ENCODE measurements around the gene EFL1. TPM values are rescaled to one million over a fixed set of nuclear protein-coding genes. Genes with fewer than 3 reads are reported as not detected.

EFL1 gene
- polyA plus RNA-seq, 1 donor (not counting 4 experiments of a cell fraction or from before 2014, with no cell fraction given) = 32.0 TPM

DNA sequence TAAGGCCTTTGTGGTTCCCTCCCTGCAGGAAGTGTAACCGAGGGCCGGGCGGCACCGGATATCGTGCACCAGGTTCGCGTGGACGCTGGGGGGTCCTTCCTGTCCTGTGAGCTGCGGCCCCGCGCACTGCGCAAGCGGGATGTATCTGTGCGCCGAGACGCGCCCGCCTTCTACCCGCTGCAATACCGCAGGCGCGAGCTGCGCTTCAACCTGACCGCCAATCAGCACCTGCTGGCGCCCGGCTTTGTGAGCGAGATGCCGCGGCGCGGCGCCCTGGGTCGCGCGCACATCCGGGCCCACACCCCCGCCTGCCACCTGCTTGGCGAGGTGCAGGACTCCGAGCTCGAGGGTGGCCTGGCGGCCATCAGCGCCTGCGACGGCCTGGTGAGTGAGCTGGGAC is 36.0 kb upstream of the EFL1 start:
- no peak overlapping the region for H3K4me3 ChIP-seq (ENCODE audit: control insufficient read depth in 2 of 3, extremely low read depth in 1 of 3, insufficient read depth in 2 of 3, low read depth in 1 of 3, low read length in 3 of 3)
- TF ChIP-seq, protein P1, sequence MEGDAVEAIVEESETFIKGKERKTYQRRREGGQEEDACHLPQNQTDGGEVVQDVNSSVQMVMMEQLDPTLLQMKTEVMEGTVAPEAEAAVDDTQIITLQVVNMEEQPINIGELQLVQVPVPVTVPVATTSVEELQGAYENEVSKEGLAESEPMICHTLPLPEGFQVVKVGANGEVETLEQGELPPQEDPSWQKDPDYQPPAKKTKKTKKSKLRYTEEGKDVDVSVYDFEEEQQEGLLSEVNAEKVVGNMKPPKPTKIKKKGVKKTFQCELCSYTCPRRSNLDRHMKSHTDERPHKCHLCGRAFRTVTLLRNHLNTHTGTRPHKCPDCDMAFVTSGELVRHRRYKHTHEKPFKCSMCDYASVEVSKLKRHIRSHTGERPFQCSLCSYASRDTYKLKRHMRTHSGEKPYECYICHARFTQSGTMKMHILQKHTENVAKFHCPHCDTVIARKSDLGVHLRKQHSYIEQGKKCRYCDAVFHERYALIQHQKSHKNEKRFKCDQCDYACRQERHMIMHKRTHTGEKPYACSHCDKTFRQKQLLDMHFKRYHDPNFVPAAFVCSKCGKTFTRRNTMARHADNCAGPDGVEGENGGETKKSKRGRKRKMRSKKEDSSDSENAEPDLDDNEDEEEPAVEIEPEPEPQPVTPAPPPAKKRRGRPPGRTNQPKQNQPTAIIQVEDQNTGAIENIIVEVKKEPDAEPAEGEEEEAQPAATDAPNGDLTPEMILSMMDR (optimal IDR thresholded peaks at IDR 0.05 in 1 of 3, IDR thresholded peaks at IDR 0.05 in 1 of 3, conservative IDR thresholded peaks at IDR 0.05 in 1 of 3; ENCODE audit: extremely low read depth in 1 of 3, insufficient read depth in 2 of 3, low read length in 3 of 3) = no peak
- no peak for TF ChIP-seq EZH2 (IDR thresholded peaks at IDR 0.05; ENCODE audit: low read length)

DNA sequence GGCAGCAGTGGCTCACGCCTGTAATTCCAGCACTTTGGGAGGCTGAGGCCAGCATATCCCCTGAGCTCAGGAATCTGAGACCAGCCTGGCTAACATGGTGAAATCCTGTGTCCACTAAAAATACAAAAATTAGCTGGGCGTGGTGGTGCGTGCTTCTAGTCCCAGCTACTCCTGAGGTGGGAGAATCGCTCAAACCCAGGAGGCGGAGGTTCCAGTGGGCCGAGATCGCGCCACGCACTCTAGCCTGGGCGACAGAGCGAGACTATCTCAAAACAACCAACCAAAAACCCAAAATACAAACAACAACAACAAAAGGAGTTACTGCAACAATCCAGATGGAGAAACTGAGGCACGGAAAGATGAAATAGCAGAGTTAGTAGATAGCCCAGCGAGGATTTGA is 35.5 kb upstream of the EFL1 start:
- TF ChIP-seq, protein P1 (optimal IDR thresholded peaks at IDR 0.05 in 1 of 3, IDR thresholded peaks at IDR 0.05 in 1 of 3, conservative IDR thresholded peaks at IDR 0.05 in 1 of 3; ENCODE audit: extremely low read depth in 1 of 3, insufficient read depth in 2 of 3, low read length in 3 of 3) = no peak
- TF ChIP-seq EZH2 (IDR thresholded peaks at IDR 0.05; ENCODE audit: low read length) = no peak
- Histone ChIP-seq H3K4me2 (ENCODE audit: control insufficient read depth, extremely low read depth, insufficient read depth, low read depth, low read length) (no peak overlapping the region), H3K27me3 (ENCODE audit: control insufficient read depth, extremely low read depth, insufficient read depth, low read length) (peaks cover 7% of the 10 kb centered on the region), H3K79me2 (ENCODE audit: control insufficient read depth, insufficient read depth, low read length) (no peaks in the 10 kb centered on the region), H3K4me1 (ENCODE audit: control insufficient read depth, extremely low read depth, insufficient read depth, low read length) (no peaks in the 10 kb centered on the region), H3K4me3 (ENCODE audit: control insufficient read depth in 2 of 3, extremely low read depth in 1 of 3, insufficient read depth in 2 of 3, low read depth in 1 of 3, low read length in 3 of 3) (no peak overlapping the region), H3K36me3 (ENCODE audit: control insufficient read depth in 2 of 2, extremely low read depth in 1 of 2, insufficient read depth in 2 of 2, low read length in 2 of 2) (no peaks in the 10 kb centered on the region), H3K9me3 (ENCODE audit: control insufficient read depth, low read depth, low read length) (no peaks in the 10 kb centered on the region), H3K9ac (ENCODE audit: control insufficient read depth, extremely low read depth, insufficient read depth, low read length) (no peak overlapping the region), H2AFZ (ENCODE audit: control insufficient read depth, low read length) (no peak overlapping the region), H3K27ac (ENCODE audit: control insufficient read depth, insufficient read depth, low read length) (no peak overlapping the region), H4K20me1 (ENCODE audit: control insufficient read depth, extremely low read depth, insufficient read depth, low read length) (no peaks in the 10 kb centered on the region), H3K9me1 (ENCODE audit: control insufficient read depth, extremely low read depth, insufficient read depth, low read length) (no peaks in the 10 kb centered on the region)
- FAIRE-seq = no peak
- dilution Hi-C loops (cut with MboI; ENCODE audit: extremely low pct_ligation_motif_present, low sequenced_read_pairs) = no loop called here
- DNase-seq (ENCODE audit: low read depth, low spot score) = no peak

More for the DNA sequence above, 36.0 kb upstream of the EFL1 start:
- H3K9me1 ChIP-seq (ENCODE audit: control insufficient read depth, extremely low read depth, insufficient read depth, low read length) = no peaks in the 10 kb centered on the region
- H3K79me2 ChIP-seq (ENCODE audit: control insufficient read depth, insufficient read depth, low read length) = no peaks in the 10 kb centered on the region
- FAIRE-seq (no peak), DNase-seq (ENCODE audit: low read depth, low spot score) (no peak)
- no peak overlapping the region for H3K27ac ChIP-seq (ENCODE audit: control insufficient read depth, insufficient read depth, low read length)
- H4K20me1 ChIP-seq (ENCODE audit: control insufficient read depth, extremely low read depth, insufficient read depth, low read length) = no peaks in the 10 kb centered on the region
- no peak overlapping the region for H2AFZ ChIP-seq (ENCODE audit: control insufficient read depth, low read length)
- dilution Hi-C loops (cut with MboI; ENCODE audit: extremely low pct_ligation_motif_present, low sequenced_read_pairs) = no loop called here
- H3K9ac ChIP-seq (ENCODE audit: control insufficient read depth, extremely low read depth, insufficient read depth, low read length) = no peak overlapping the region
- no peak overlapping the region for H3K4me2 ChIP-seq (ENCODE audit: control insufficient read depth, extremely low read depth, insufficient read depth, low read depth, low read length)
- peaks cover 7% of the 10 kb centered on the region for H3K27me3 ChIP-seq (ENCODE audit: control insufficient read depth, extremely low read depth, insufficient read depth, low read length)
- no peaks in the 10 kb centered on the region for H3K4me1 ChIP-seq (ENCODE audit: control insufficient read depth, extremely low read depth, insufficient read depth, low read length)
- no peaks in the 10 kb centered on the region for H3K9me3 ChIP-seq (ENCODE audit: control insufficient read depth, low read depth, low read length)
- no peaks in the 10 kb centered on the region for H3K36me3 ChIP-seq (ENCODE audit: control insufficient read depth in 2 of 2, extremely low read depth in 1 of 2, insufficient read depth in 2 of 2, low read length in 2 of 2)
